ENCODE data around the gene MAPK8. TPM values are rescaled to one million over a fixed set of nuclear protein-coding genes. Genes with fewer than 3 reads are reported as not detected.

MAPK8 gene
- total and polyA plus RNA-seq, 10 donors = 5.2 to 61.4 (median 37.4) TPM

DNA sequence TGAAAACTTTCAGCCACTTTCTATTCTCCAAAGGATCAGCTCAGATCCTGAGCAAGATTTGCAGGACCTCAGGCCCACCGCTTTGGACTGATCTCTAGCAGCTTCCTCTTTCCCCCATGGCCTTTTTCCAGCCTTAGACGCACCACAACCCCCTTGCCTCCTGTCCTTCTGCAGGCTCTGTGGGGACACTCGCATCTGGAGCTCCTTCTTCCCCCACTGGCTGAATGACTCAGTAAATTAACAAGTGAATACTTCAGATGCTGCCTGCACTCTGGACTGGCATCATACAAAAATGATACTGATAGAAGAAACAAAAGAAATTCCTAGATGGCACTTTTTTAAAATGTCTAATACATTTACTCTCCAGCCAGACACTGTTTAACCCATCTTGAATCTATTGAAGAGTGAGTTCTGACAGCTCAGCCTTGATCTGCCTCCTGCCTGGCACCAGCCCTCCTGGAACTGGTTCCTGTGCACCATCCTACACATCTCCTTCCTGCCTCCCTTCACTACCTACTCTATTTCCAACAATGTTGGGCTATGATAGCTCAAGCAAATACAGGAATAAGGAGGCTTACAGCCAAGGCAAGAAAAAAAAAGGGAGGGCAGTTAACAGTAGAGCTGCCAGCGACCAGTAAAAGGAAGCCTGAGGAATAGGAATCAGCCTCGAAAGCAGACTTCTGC lies 35.3 kb upstream of the MAPK8 start:
- intact Hi-C loops (cut with DNase I; ENCODE audit: low total_unique reads) = no loop called here

GRCh38 chr10:48272682-48273081 lies 33.8 kb upstream of the MAPK8 start:
- no peak for DNase-seq
- WGBS, 5 donors = 96 to 99% (median 98%) methylated on average over 2 of the region's 2 CpGs
- TF ChIP-seq POLR2AphosphoS5 (IDR thresholded peaks at IDR 0.05) (no peak), CTCF (IDR thresholded peaks at IDR 0.05 in 8 of 11, conservative IDR thresholded peaks at IDR 0.05 in 3 of 11) (no peak), POLR2A (IDR thresholded peaks at IDR 0.05) (no peak)
- no peak overlapping the region for H3K27ac ChIP-seq
- intact Hi-C loops (cut with DNase I; ENCODE audit: low total_unique reads) = no loop called here
- H3K27me3 ChIP-seq (replicated peaks in 1 of 7) = no peaks in the 10 kb centered on the region
- H3K9me3 ChIP-seq = peaks cover 0 to 4% (median 0%) of the 10 kb centered on the region in 8 donors
- no peaks in the 10 kb centered on the region for H3K36me3 ChIP-seq
- no peak overlapping the region for H3K4me3 ChIP-seq
- H3K4me1 ChIP-seq = no peaks in the 10 kb centered on the region

More for the DNA sequence above, 35.3 kb upstream of the MAPK8 start:
- no peak for DNase-seq
- no peak for TF ChIP-seq CTCF (IDR thresholded peaks at IDR 0.05 in 8 of 11, conservative IDR thresholded peaks at IDR 0.05 in 3 of 11)
- no peak for TF ChIP-seq POLR2AphosphoS5 (IDR thresholded peaks at IDR 0.05)
- no peak for TF ChIP-seq POLR2A (IDR thresholded peaks at IDR 0.05)
- H3K4me1 ChIP-seq = no peaks in the 10 kb centered on the region
- no peaks in the 10 kb centered on the region for H3K9me3 ChIP-seq
- H3K27me3 ChIP-seq (replicated peaks in 1 of 7) = no peaks in the 10 kb centered on the region
- H3K27ac ChIP-seq = no peak overlapping the region
- WGBS, 5 donors = 52 to 60% (median 55%) methylated on average over 5 of the region's 5 CpGs
- no peak overlapping the region for H3K4me3 ChIP-seq
- H3K36me3 ChIP-seq = no peaks in the 10 kb centered on the region

DNA sequence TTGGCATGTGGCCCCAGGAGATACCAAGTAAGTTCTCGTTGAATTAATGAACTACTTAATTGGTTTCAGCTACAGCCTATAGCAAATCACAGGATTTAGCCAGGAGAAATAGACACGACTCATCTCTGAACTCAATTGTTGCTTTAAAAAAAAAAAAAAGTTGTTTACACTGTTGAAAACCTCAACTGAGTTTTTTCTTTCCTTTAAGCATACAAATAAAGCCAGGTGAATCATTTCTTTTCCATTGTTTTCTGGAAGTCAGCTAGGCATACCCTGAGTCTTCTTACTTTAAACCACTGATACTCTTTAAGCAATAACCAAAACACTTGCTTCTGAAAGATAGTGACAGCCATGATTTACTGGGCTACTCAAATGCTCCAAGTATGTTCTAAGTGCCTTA lies 32.7 kb upstream of the MAPK8 start:
- DNase-seq = no peak
- Histone ChIP-seq H3K27ac (no peak overlapping the region), H3K4me3 (no peak overlapping the region), H3K36me3 (no peaks in the 10 kb centered on the region), H3K4me1 (no peaks in the 10 kb centered on the region), H3K27me3 (replicated peaks in 1 of 7) (no peaks in the 10 kb centered on the region), H3K9me3 (peaks cover 0 to 4% (median 0%) of the 10 kb centered on the region in 8 donors)
- 76 to 93% (median 87%) methylated on average over 2 of the region's 2 CpGs for WGBS, 5 donors
- TF ChIP-seq POLR2AphosphoS5 (IDR thresholded peaks at IDR 0.05) (no peak), CTCF (IDR thresholded peaks at IDR 0.05 in 8 of 11, conservative IDR thresholded peaks at IDR 0.05 in 3 of 11) (no peak), POLR2A (IDR thresholded peaks at IDR 0.05) (no peak)
- intact Hi-C loops (cut with DNase I; ENCODE audit: low total_unique reads) = no loop called here

- intact Hi-C loops (cut with DNase I; ENCODE audit: low total_unique reads) = no loop called here
- H3K36me3 ChIP-seq = no peaks in the 10 kb centered on the region
- DNase-seq = no peak
- no peak within 1 kb of the TSS for H3K4me3 ChIP-seq
- 69 to 82% (median 77%) methylated on average over 8 of the region's 8 CpGs for WGBS, 5 donors
- H3K9me3 ChIP-seq = peaks cover 0 to 4% (median 0%) of the 10 kb centered on the region in 8 donors
- H3K27ac ChIP-seq = no peak within 1 kb of the TSS
- no peaks in the 10 kb centered on the region for H3K4me1 ChIP-seq
- TF ChIP-seq POLR2AphosphoS5 (IDR thresholded peaks at IDR 0.05) = no peak
- no peak for TF ChIP-seq POLR2A (IDR thresholded peaks at IDR 0.05)
- TF ChIP-seq CTCF (IDR thresholded peaks at IDR 0.05 in 8 of 11, conservative IDR thresholded peaks at IDR 0.05 in 3 of 11) = no peak
- H3K27me3 ChIP-seq (replicated peaks in 1 of 7) = no peaks in the 10 kb centered on the region
Measured at GRCh38 chr10:48274636-48275035, 31.8 kb upstream of the MAPK8 start, which contains the start of gene FRMPD2. TSS of gene FRMPD2 (minus strand) at chr10:48274696. CDS start at chr10:48274567, 129 bp downstream.
